Right cardiac atrium (tissue), 5 donors: ENCODE results near the gene SART1. TPM values are rescaled to one million over a fixed set of nuclear protein-coding genes. Genes with fewer than 3 reads are reported as not detected.

Experiments used
- ATAC-seq, 2 donors: fragments of 200-7000 bp; cut with Tn5 transposase; one replicate each; pipeline versions ENCODE4 v1.8.0 to v1.9.1; 2020; ENCODE audit warnings: moderate library complexity in 2 of 2, mild to moderate bottlenecking in 1 of 2
- DNase-seq, 3 donors: peaks; one replicate each; pipeline ENCODE4 v3.0.0-alpha.2; 2020
- H3K27ac ChIP-seq: one replicate; pipeline ENCODE4 v1.5.1; 2013; ENCODE audit warnings: mild to moderate bottlenecking, low read length, control low read depth, moderate library complexity
- H3K27me3 ChIP-seq: one replicate; pipeline ENCODE4 v1.6.1; 2013; ENCODE audit not compliant: control insufficient read depth, insufficient read depth
- H3K4me1 ChIP-seq: one replicate; pipeline ENCODE4 v1.6.1; 2013; ENCODE audit warnings: low read length; ENCODE audit not compliant: control insufficient read depth, insufficient read depth
- H3K4me3 ChIP-seq: one replicate; pipeline ENCODE4 v1.5.1; 2013; ENCODE audit warnings: low read length, control low read depth
- H3K9me3 ChIP-seq: one replicate; pipeline ENCODE4 v1.6.1; 2013; ENCODE audit warnings: low read length; ENCODE audit not compliant: control insufficient read depth
- whole genome bisulfite sequencing: extraction: QIAGEN DNeasy Blood & Tissue Kit; methylation state at CpG from one replicate; pipeline ENCODE4 v1.1.7; 2013; 5-methylcytosine and 5-hydroxymethylcytosine counted together
- intact Hi-C, 4 donors: fragments of 100-400 bp; cut with DNase I; formaldehyde crosslinking; loops; one replicate each; pipeline versions ENCODE4 v1.11.0 to v1.14.0; 2022 to 2023
- polyA plus RNA-seq: library from polyadenylated mRNA; stranded (reverse); fragments of 200-250 nt; gene quantifications from one replicate; pipeline ENCODE4 v1.2.3, GENCODE V29; 2013
- total RNA-seq, 4 donors: library from RNA; stranded (reverse); fragmentation: NEBNext Ultra II Directional; extraction: Animal tissue kit (Norgen Biotek cat#: 25700); gene quantifications; one replicate each; pipeline ENCODE4 v1.2.1, GENCODE V29; 2021
- donor health status: healthy with polysubstance abuse.
- donor health status: DM: no; HTN: yes; CAD: no.
- donor health status: DM: no; HTN: no; CAD: no.
- donor health status: DM: no; HTN: yes; CAD: no; lungs with severe emphysema.
- donor health status: DM: yes; HTN: yes; CAD: no.

The SART1 gene
- total and polyA plus RNA-seq, 5 donors, result 34.3 to 41.7 (median 38.2) TPM

DNA sequence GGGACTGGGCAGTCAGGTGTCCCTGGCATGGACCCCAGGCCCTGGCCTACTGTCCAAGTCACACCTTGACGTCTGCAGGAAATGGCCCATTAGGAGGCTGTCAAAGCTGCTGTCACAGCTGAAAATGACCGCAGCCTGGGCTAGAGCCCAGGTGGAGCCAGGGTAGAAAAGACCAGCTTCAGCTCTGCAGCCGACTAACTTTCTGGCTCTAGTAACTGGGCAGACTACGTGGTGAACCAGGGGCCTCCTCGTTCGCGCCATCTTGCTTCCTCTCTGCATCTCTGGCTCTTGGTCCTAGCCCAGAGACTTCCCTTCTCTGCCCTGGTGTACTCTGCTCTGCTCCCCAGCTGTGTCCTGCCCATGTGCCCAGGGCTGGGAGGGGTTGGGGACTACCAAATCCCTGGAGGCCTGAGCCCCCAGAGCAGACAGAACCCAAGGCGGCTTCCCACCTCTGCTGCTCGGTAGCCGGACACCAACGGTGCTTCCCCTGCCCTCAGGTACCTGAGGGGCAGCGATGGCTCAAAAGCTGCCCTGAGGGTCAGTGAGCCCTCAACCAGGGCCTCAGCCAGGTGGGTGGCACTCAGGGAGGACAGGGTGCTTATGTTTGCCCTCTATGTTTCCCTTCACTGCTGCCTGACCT lies 19.7 kb downstream of the SART1 start:
- ATAC-seq, result peak in 1 of 2 donors; percentile 8
- Histone ChIP-seq H3K27me3 (no peaks in the 10 kb centered on the region), H3K27ac (no peak overlapping the region), H3K4me3 (no peak overlapping the region), H3K9me3 (no peaks in the 10 kb centered on the region), H3K4me1 (no peaks in the 10 kb centered on the region)
- intact Hi-C loops, result loop anchor here in 2 of 4 donors (10.0 kb wide), 2 partner anchors 266 to 276 kb away; partner anchors contain the start of gene KAT5 (in 1 of the 2)
- DNase-seq, result no peak
- WGBS, result 76% methylated on average over 12 of the region's 12 CpGs

DNA sequence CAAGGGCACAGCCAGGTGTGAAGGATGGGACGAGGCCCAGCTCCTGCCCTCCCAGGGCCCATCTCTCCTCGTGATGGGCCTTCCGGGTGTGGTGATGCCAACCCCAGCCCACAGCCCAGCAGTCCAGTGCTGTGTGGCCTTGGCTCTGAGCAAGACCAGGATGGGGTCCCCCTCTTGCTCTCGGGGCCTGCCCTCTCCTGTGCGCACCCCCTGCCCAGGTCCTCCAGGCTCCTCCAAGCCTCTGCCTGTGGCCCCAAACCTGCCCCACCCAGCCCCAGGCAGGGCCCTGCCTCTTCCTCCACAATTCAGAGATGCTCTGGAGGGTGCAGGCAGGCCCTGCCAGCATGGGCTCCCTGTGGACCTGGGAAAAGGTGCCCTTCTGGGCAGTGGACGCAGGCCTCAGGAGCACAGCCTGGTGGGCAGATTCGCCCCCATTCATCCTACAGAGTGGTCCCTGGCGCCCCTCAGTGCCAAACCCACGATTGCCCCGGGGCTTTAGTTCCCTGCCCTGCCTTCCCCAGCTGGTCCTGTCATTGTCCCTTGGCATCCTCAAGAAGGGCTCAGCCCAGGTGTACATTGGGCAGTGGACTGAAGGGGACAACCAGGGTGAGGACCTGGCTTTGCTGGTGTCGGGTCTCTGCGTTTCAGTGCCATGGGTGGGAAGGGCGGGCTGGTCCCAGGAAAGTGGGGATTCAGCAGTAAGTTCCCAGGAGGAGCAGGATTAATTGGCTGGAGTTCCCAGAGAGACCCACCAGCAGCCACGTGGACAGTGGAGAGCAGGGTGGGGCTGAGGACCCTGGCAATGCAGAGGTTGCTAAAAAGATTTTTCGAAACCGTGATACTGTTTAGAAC lies 20.7 kb downstream of the SART1 start:
- Histone ChIP-seq H3K27me3 (no peaks in the 10 kb centered on the region), H3K9me3 (no peaks in the 10 kb centered on the region), H3K4me3 (no peak overlapping the region), H3K27ac (no peak overlapping the region), H3K4me1 (no peaks in the 10 kb centered on the region)
- 77% methylated on average over 16 of the region's 16 CpGs for WGBS
- ATAC-seq (no peak), DNase-seq (no peak)
- intact Hi-C loops, result loop anchor here in 2 of 4 donors (10.0 kb wide), 2 partner anchors 267 to 277 kb away; partner anchors contain the start of gene KAT5 (in 1 of the 2)

DNA sequence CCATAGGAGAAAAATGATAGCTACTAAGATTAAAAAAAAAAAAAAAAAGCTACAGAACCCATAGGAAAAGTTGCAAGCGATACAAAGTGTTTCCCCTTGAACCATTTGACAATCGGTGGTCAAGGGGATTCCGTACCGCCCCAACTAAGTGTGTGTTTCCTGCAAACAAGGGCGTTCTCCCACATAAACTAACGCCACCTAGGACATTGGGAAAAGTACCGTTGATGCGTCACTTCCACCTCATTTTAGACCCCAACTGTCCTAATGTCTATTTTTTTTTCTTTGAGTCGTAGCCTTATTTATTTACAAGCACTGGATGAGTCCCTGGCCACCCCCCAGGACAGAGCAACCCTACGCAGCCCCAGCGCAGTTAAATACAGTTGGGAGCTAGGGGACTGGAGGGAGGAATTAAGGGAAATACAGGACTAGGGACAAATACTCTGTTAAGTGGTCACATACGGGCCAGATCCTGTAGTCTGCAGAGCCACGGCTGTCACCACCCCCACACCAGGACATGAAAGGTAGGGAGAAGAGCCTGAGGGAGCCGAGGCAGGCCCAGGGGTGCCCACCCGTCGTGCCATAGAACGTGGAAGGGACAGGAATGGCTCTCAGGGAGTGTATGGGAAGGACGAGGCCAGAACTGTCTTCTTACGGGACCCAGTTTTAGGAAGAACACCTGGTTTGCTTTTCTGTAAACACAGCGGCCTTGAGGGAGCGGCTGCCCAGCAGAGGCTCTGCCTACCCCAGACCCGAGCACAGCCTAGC lies 21.5 kb downstream of the SART1 start:
- ATAC-seq (no peak), DNase-seq (no peak)
- no peak overlapping the region for H3K4me3 ChIP-seq
- H3K27me3 ChIP-seq, result no peaks in the 10 kb centered on the region
- no peaks in the 10 kb centered on the region for H3K4me1 ChIP-seq
- intact Hi-C loops, result loop anchor here in 2 of 4 donors (10.0 kb wide), 2 partner anchors 268 to 278 kb away; partner anchors contain the start of gene KAT5 (in 1 of the 2)
- H3K27ac ChIP-seq, result no peak overlapping the region
- WGBS, result 74% methylated on average over 22 of the region's 22 CpGs
- H3K9me3 ChIP-seq, result no peaks in the 10 kb centered on the region

DNA sequence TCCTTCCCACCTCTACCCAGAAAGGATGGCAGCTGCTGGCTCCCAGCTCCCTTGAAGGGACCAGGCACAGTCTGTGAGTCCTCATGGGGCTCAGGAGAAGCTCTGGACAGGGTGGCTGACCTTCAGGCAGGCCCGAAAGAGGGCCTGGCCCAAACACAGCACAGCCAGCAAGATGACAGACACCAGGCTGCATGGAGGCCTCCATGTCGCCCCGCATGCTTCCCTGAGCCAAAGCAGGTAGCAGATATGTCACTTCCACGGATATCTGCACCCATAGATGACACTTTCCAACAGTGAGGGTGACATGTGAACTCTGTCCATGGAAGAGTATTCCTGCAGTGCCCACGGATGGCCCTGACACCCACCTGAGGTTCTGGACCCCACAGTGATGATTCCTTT lies 22.1 kb downstream of the SART1 start:
- WGBS, result 79% methylated on average over 5 of the region's 5 CpGs
- H3K27ac ChIP-seq, result no peak overlapping the region
- ATAC-seq (no peak), DNase-seq (no peak)
- no peaks in the 10 kb centered on the region for H3K9me3 ChIP-seq
- no peak overlapping the region for H3K4me3 ChIP-seq
- no peaks in the 10 kb centered on the region for H3K4me1 ChIP-seq
- intact Hi-C loops, result loop anchor here in 2 of 4 donors (10.0 kb wide), 2 partner anchors 269 to 279 kb away; partner anchors contain the start of gene KAT5 (in 1 of the 2)
- H3K27me3 ChIP-seq, result no peaks in the 10 kb centered on the region

DNA sequence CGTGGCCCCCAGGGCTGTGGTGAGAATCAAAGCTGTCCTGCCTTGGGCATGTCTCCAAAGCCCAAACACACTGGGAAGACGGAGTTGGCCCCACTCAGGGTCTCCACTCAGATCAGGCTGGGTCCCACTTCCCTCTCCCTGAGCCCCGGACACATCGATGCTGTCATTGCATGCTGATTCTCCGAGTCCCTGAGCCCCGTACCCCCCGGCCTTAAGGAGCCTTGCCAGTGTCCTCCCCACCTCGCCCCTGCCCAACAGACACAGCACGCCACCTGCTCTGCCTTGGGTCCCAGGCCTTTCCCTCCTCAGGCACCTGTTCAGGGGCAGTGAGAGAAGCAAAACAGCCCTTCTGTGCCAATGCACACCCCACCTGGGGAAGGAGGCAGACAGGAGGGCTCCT lies 25.8 kb downstream of the SART1 start:
- DNase-seq (no peak), ATAC-seq (no peak)
- 85% methylated on average over 9 of the region's 9 CpGs for WGBS
- no peaks in the 10 kb centered on the region for H3K27me3 ChIP-seq
- intact Hi-C loops, result loop anchor here (5.0 to 10.0 kb wide), 5 partner anchors 100 to 283 kb away; partner anchors contain the start of genes FIBP (in 1 of the 4) and KAT5 (in 1 of the 4)
- no peak overlapping the region for H3K27ac ChIP-seq
- no peak overlapping the region for H3K4me3 ChIP-seq
- H3K4me1 ChIP-seq, result no peaks in the 10 kb centered on the region
- H3K9me3 ChIP-seq, result no peaks in the 10 kb centered on the region

DNA sequence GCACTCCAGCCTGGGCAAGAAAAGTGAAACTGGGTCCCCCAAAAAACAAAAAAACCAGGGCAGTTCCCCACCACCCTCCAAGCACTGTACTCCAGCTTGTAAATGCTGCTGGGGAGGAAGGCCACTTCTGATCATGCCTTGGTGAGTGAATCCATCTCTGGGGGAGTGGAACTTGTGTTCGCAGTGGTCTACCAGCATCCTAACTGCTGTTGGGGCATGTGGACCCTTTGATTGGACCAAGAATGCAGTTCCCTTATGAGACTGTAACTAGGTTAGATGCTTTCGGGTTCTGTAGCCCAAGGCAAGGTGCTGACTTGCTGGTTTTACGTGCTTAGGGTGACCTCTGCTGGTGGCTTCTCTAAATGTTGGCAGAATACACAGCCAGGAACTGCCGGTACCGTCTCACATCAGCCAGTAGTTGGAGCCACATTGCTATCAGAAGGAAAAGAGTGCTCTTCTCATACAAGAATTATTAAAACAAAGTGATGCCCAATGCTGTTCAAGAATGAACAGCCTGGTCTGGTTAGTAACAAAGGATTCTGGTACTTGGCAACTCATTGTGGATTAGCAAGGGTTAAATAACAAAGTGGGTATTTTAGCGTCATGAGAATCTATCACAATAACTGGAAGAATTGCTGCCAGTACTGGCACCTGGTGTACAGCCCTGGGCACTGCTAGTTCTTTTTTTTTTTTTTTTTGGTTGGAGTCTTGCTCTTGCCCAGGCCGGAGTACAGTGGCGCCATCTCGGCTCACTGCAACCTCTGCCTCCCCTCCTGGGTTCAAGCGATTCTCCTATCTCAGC lies 27.5 kb downstream of the SART1 start:
- Histone ChIP-seq H3K4me1 (no peaks in the 10 kb centered on the region), H3K27me3 (no peaks in the 10 kb centered on the region), H3K27ac (no peak overlapping the region), H3K9me3 (no peaks in the 10 kb centered on the region), H3K4me3 (no peak overlapping the region)
- peak; percentile 96 for ATAC-seq
- intact Hi-C loops, result loop anchor here (2.0 to 10.0 kb wide), 6 partner anchors 102 to 284 kb away; partner anchors contain the start of genes FIBP (in 1 of the 4) and KAT5 (in 1 of the 4)
- peak; percentile 82 to 92 (median 82) for DNase-seq
- WGBS, result 21% methylated on average over 10 of the region's 10 CpGs

DNA sequence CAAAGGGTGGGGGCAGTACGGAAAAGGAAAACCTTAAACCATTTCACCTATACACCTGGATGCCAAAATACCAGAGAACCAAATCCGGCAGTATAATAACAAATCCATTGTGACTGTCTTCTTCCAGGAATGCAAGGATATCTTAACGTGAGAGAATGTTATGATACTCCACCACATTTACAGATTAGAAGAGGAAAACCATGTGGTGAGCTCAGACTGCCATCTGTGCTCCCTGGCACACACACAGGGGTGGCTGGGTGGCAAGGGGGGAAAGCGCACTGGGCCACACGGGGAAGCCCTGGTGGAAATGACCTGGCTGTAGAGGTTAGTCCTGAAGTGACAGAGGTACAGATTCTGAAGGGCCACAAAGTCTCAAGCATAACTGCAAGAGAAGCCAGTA lies 30.5 kb downstream of the SART1 start:
- H3K9me3 ChIP-seq, result no peaks in the 10 kb centered on the region
- WGBS, result 77% methylated on average over 5 of the region's 5 CpGs
- no peak for ATAC-seq
- no peaks in the 10 kb centered on the region for H3K4me1 ChIP-seq
- H3K4me3 ChIP-seq, result no peak overlapping the region
- intact Hi-C loops, result no loop called here
- H3K27ac ChIP-seq, result no peak overlapping the region
- H3K27me3 ChIP-seq, result no peaks in the 10 kb centered on the region
- DNase-seq, result no peak

DNA sequence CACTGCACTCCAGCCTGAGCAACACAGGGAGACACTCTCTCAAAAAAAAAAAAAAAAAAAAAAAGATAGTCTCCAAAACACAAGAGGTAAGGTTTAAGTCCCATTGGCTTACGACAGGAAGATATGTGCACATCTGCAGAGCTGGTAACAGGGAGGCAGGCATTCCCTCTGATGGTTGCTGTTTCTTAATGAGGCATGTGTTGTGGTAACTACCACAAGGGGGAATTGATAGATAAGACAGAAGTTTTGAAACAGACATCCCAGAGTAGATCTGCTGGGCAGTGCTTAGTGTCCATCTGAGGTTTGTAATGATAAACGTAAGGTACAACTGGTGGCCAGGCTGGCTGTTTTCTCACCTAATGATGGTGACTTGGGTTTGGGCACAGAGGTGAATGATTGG lies 35.8 kb downstream of the SART1 start:
- intact Hi-C loops, result no loop called here
- Histone ChIP-seq H3K9me3 (no peaks in the 10 kb centered on the region), H3K27me3 (no peaks in the 10 kb centered on the region), H3K27ac (no peak overlapping the region), H3K4me3 (no peak overlapping the region), H3K4me1 (no peaks in the 10 kb centered on the region)
- 78% methylated on average over 2 of the region's 2 CpGs for WGBS
- no peak for DNase-seq
- no peak for ATAC-seq

DNA sequence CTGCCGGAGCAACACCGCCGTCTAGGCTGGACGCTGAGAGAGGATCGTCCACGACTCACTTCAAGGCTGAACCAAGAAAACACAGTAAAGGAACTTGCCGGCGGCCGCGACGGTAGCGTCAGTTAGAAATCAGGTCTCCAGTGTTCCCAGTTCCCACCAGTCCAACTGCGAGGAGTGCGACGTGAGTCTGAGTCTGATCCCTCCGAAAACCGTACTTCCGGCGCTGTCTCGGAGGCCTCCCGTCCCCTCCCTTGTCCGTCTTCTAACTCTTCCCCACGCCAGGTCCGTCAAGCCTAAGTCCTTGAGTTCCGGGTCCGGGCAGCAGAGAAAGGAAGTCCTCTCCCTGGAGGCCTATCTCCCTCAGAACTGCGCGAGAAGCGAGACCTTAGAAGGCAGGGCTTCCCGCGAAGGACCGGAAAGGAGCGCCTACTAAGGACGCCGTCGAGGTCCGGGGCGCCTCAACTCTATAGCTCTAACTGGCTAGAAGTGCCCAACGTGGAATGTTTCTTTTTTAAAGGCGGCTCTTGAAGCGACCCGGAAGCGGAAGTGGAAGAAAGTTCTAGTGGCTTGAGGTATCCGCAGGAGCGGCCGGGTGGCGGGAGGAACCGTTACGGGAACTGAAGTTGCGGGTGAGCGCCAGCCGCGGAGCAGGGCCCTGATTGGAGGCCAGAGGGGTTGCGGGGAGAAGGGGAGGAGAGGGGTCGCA lies 40.6 kb downstream of the SART1 start, which contains the start of the genes BANF1 and EIF1AD:
Gene BANF1, plus strand, starts transcription at position 562 of the 706 bp plus-strand sequence. CDS start 748 bp downstream, outside the sequence.
Gene EIF1AD, minus strand, starts transcription at position 216 of the 706 bp plus-strand sequence. CDS start 1,768 bp downstream, outside the sequence.
- Histone ChIP-seq H3K27me3 (no peaks in the 10 kb centered on the region), H3K4me1 (peaks cover 5% of the 10 kb centered on the region), H3K27ac (peak within 1 kb of the TSS; percentile 99), H3K4me3 (peak within 1 kb of the TSS; percentile 83), H3K9me3 (no peaks in the 10 kb centered on the region)
- whole genome bisulfite sequencing, result under 1% methylated on average over 55 of the region's 55 CpGs
- DNase-seq, result peak; percentile 92 to 94 (median 93)
- intact Hi-C loops, result loop anchor here in 1 of 4 donors (5.0 kb wide), 1 partner anchor 35 kb away; no protein-coding TSS in a partner anchor
- peak; percentile 92 to 93 for ATAC-seq
